Left forelimb (tissue), 1 donor: Measurements from ENCODE around the gene OR2B2.

Source experiments
- DNase-seq: peaks from one replicate; pipeline ENCODE4 v3.0.0-alpha.2; 2018; ENCODE audit warnings: low spot score

The OR2B2 gene

DNA sequence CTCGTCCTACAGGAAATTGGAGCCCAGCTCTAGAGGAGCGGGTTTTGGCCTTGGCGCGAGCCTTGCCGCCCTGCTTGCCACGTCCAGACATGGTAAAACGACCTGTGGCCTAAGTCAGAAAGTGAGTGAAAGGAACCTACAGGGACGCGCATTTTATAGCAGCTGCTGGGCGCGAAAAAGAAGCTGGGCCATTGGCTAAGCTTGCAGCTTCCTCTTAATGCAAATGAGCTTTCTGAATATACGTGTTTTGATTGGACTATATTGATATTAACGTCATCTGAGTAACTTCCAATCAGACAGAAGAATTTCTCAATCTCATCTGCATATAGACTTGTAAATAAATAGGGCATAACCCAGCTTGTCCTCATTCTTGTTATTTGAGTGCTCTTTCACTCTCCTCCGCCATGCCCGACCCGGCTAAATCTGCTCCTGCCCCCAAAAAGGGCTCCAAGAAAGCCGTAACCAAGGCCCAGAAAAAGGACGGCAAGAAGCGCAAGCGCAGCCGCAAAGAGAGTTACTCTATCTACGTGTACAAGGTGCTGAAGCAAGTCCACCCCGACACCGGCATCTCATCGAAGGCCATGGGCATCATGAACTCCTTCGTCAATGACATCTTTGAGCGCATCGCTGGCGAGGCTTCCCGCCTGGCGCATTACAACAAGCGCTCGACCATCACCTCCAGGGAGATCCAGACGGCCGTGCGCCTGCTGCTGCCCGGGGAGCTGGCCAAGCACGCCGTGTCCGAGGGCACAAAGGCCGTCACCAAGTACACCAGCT lies 18.9 kb downstream of the OR2B2 start:
- DNase-seq: peak; percentile 84

DNA sequence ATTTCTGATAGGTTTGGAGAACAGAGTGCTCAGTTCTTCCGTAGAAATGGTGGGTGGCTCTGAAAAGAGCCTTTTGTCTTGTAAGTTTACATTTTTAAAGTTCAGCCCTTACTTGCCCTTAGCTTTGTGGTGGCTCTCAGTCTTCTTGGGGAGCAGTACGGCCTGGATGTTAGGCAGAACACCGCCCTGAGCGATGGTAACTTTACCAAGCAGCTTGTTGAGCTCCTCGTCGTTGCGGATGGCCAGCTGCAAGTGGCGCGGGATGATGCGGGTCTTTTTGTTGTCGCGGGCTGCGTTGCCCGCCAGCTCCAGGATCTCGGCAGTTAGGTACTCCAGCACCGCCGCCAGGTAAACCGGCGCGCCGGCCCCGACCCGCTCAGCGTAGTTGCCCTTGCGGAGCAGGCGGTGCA lies 19.5 kb downstream of the OR2B2 start:
- DNase-seq: peak; percentile 91

DNA sequence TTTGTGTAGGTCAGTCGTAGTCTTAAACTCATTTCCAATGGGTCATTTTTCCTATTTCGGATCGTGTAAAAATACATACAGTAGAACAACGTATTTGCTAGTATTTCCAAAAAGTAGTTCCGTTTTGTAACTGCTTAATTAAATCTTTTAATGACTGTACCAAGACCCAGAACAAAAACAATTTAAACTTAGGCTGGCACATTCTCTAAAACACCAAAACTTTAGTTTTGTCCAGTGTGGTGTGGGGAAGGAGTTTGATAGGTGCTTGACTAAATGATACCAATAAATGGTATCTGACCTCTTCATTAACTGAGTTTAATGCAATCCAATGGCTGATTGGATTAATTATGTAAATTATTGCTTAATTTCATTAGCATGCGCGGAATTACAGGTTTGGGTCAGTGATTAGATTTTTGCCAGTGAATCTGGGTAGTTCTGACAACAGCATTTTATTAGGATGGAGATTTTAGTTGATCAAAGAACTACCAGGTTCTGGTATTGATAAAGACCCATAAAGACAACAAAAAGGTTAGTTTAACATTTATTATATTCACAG lies 20.8 kb downstream of the OR2B2 start:
- no peak for DNase-seq

DNA sequence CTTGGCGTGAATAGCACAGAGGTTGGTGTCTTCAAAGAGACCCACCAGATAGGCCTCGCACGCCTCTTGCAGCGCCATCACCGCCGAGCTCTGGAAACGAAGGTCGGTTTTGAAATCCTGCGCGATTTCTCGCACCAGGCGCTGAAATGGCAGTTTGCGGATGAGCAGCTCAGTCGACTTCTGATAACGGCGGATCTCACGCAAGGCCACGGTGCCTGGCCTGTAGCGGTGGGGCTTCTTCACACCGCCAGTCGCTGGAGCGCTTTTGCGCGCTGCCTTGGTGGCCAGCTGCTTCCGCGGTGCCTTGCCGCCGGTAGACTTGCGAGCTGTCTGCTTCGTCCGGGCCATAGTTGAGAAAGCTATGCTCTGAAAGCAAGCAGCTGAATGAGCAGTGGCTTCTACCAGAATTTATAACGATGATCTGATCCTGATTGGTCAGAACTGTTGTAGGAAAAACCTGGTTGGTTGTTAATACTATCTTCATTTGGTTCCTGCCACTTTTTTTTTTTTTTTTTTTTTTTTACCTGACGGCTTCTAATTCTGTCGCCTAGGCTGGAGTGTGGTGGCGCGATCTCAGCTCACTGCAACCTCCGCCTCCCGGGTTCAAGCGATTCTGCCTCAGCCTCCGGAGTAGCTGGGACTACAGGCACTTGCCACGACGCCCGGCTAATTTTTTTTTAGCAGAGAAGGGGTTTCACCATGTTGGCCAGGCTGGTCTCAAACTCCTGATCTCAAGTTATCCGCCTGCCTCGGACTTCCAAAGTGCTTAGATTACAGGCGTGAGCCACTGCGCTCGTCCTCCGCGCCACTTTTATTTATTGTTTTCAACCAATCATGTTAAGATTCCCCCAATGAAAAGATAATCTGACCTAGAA lies 21.5 kb downstream of the OR2B2 start:
- peak; percentile 86 for DNase-seq

DNA sequence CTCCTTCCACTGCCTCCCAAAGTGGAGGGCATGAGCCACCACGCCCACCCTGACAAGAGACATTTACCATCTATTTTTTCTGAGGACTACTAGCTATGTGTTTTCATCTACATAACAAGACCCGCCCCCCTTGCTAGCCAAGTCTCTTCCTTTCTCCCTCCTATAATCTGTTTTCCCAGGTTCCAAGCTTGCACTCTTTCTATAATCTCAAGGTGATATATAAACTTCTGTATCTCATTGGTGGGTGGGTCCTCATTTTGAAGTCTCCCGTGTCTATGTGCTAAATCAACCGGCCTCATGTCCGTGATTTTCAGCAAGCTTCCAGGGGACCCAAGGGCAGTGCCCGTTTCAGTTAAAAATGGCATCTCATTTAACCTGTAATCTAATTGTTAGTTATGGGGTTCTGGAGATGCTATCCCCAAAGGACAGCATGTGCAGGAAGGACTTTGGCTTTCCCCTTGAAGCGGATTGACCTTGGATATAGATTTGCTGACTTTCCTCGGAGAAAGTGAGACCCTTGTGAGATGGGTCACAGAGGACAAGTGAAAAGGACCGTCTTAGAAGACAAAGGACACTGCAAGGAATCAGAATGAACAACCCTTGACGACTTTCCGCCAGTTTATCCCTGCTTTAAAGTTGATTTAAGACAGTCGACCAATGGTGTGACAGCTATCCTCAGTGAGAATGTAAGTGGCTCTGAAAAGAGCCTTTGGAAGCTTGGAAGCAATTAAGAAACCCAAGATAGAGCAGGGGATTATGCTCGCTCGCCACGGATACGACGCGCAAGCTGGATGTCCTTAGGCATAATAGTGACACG lies 22.4 kb downstream of the OR2B2 start:
- DNase-seq: no peak

DNA sequence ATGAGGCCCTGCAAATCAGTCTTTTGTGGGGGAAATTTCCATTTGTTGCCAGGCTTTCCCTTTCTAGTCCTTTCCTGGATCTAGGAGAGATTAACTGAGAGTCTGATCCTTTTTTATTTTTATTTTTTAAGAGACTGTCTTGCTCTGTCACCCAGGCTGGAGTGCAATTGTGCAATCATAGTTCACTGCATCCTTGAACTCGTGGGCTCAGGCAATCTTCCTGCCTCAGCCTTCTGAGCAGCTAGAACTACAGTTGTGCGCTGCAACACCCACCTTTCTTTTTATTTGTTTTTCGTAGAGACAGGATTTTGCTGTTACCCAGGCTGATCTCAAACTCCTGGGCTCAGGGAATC lies 22.9 kb downstream of the OR2B2 start:
- DNase-seq: no peak

DNA sequence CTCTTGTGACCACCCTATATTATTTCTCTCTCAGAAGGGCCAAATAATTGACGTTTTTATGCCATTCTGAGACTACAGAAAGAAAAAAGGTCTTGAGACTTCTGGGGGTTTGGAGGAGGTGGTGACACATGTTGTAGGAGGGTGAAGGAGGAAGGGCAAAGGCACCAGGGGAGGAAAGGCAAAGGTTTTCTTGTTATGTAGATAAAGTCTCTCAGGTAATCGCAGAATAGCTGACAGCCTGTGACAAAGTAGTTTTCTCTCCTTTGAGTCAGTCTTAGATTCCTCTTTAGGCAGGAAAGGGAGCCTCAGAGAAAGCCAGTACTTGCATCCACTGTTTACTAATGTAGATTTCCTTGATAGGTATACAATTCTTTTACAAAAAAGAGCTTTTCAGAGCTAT lies 23.6 kb downstream of the OR2B2 start:
- no peak for DNase-seq

DNA sequence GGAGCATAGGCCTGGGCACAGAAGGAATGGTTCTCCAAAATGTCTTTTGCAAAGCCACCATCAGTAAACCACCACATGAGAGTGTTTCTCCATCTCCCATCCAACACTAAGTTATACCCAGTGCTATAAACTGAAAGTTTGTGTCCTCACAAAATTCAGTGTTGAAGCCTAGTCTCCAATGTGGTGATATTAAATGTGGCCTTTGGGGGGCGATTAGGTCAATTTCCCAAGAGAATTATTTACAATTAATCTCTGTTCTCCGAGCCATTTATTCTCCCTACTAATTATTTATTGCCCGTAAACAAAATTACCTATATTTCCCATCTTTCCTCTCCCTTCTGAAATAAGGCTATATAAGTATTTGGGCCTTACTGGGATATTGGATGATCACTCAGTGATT lies 26.1 kb downstream of the OR2B2 start:
- DNase-seq: no peak

DNA sequence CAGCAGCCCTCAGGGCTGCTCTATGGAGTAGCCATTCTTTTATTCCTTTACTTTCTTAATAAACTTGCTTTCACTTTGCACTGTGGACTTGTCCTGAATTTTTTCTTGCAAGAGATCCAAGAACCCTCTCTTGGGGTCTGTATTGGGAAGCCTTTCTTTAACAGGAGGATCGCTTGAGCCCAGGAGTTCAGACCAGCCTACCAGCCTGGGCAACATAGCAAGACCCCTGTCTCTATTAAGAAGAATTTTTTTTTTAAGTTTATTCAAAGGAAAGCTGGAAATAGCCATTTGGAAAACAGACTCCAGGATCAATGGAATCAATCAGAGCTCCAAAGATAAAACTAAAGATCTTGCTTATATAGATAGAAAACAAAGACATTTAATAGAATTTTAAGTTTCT lies 29.1 kb downstream of the OR2B2 start:
- no peak for DNase-seq

DNA sequence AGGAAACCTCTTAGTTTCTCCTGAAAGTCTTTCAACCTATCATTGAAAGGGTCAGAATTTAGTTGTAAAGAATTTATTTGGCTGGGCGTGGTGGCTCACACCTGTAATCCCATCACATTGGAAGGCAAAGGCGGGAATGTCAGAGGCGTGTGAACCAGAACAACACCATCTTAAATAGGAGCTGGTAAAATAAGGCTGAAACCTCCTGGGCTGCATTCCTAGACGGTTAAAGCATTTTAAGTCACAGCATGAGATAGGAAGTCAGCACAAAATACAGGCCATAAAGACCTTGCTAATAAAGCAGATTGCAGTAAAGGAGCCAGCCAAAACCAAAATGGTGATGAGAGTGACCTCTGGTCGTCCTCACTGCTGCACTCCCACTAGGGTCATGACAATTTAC lies 29.6 kb downstream of the OR2B2 start:
- no peak for DNase-seq

DNA sequence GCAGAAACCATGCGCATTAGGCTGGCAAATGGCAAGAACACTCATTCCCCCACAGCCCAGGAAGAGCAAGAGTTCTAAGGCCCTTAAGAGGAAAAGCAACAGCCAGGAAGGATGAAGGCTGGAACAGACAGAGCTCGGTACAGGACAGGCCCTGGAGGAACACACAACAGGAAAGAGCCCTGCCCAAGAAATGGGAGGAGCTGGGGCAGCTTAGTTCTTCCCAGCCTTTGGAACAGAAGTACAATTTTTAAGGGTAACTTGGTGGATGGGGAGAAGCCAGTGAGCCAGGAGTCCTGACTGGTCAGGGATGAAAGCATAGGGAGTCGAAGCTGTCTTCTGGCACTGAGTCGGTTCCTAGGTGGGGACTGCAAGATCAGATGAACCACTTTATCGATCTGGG lies 32.4 kb downstream of the OR2B2 start:
- no peak for DNase-seq

DNA sequence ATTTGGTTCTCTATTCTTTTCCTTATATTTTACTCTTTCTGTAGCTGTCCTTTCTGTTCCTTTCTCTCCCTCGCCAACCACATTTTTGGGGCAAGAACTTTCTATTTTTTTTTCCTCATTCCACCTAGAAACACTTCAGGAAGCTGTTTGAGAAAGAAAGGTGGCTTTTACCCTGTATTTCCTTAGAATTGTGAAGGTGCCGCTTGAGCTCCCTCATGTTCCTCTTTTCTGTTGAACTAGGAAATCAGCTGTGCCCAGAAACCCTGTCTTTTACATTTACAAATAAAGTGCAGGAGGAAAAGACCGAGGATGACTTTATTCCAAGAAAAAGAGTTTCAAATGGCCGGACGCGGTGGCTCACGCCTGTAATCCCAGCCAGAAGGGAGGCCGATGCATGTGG lies 38.2 kb downstream of the OR2B2 start:
- DNase-seq: no peak

DNA sequence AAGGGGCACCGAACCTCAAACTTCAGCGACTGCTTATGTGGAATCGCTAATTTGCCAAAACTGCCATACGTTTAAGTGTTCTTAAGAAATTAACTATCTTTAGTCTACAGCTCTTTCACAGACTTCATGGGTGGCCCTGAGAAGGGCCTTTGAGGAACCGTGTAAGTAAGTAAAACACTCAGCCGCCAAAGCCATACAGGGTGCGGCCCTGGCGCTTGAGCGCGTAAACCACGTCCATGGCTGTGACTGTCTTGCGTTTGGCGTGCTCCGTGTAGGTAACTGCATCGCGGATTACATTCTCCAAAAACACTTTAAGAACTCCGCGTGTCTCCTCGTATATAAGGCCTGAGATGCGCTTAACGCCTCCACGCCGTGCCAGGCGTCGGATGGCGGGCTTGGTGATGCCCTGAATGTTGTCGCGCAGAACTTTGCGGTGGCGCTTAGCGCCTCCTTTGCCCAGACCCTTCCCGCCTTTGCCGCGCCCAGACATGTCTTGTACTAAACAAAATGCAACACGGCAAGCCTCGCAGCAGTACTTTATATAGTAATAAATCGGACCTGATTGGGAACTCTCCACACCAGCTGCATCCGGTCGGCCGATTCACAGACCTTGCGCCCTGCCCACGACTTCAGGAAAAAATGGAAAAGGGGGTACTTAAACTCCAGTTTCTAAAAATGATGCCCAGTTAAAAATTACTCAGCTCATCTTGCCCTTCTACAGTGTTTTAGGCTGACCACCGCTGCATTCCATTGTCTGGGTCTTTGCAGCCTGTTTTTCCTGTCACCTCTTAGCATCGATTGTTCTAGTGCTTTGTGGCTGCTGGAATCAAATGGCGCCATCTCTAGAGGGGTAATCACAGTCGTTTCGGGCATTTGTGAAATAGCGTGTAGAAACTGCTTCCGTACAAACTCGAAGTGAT lies 38.9 kb downstream of the OR2B2 start:
- peak; percentile 90 for DNase-seq

DNA sequence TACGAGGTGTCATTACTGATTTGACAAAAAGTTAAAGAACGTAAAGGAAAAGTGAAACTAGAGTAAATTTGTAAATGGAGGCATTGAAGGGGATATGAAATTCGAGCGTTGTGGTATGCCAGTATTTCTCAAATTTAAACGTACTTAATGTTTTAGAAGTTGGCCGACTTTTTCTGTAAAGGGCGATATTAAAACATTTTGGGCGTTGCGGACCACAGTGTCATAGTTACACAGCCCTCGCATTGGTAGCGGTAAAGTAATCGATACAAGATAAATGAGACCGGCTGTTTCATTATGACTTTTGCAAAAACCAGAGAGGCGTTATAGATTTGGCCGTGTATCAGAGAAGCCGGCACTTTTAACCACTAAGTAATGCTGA lies 39.6 kb downstream of the OR2B2 start:
- no peak for DNase-seq

DNA sequence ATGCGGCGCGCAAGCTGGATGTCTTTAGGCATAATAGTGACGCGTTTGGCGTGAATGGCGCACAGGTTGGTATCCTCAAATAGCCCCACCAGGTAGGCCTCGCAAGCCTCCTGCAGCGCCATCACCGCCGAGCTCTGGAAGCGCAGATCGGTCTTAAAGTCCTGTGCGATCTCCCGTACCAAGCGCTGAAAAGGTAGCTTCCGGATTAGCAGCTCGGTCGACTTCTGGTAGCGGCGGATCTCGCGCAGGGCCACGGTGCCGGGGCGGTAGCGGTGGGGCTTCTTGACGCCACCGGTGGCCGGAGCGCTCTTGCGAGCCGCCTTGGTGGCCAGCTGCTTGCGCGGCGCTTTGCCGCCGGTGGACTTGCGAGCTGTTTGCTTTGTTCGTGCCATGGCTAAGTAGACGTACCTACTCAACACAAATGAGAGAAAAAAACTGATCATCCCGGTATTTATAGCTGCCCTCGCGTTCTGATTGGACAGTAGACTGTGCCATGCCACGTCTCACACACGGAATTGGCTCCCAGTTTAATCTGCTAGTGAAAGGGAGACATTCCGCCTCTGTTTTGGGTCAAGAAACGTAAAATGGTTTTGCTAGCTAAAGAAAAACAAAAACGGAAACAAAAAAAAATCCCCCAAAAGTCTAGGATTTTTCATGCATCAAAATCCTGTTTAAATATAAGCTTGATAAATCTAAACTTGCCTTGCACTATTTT lies 40.1 kb downstream of the OR2B2 start:
- peak; percentile 91 for DNase-seq

DNA sequence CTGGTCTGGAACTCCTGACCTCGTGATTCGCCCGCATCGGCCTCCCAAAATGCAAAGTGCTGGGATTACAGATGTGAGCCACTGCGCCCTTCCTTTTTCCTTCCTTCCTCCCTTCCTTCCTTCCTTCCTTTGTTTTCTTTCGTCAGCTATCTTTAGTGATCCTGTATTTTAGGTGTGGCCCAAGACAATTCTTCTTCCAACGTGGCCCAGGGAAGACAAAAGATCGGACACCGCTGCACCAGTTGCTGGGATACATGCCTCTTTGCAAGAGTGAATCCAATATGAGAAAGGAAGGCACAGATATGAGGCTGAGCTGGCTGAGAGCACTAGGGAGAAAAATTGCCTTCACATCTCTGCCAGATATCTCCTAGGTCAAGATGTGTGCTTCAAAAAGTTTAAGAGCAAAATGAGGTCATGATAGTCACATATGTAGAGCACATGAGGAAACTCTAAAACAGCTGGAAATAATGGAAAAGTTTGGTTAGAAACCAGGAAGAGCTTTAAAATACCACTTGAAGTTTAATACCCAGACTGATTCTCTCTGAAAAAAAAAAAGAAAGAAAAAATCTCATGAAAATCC lies 41.8 kb downstream of the OR2B2 start:
- DNase-seq: no peak

DNA sequence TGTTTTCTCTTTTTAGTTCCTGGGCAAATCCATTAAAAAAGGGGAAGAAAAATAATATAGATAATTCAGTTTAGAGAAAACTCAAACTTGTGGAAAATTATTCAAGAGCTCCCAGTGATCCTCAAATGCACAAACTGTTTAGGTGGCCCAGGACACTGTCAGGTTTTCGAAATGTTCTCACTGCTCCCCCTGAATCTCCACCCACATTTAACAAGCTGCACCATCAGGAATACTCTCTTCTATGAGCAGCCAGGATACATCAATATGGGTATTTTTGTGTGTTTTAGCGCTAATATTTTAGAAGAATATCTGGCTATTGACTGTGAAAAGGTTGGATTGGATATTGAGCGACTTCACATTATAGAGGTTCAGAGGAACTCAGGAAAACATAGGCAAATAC lies 43.9 kb downstream of the OR2B2 start:
- DNase-seq: no peak

DNA sequence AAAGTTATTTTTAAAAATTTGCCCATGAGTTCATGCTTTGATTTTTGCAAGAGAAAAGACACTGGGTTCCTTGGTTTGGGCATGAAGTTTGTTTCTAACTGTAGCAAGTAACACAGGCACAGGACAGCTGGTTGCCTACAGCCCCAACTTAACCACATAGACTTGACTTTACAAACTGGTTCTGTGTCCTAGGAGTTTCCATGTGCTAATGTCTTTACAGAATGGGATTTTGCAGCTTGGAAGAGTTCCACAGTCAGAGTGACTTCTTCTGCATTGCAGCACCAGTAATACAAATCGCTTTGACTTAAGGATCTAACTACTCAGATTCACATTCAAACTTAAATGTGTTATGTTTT lies 44.3 kb downstream of the OR2B2 start:
- DNase-seq: no peak

DNA sequence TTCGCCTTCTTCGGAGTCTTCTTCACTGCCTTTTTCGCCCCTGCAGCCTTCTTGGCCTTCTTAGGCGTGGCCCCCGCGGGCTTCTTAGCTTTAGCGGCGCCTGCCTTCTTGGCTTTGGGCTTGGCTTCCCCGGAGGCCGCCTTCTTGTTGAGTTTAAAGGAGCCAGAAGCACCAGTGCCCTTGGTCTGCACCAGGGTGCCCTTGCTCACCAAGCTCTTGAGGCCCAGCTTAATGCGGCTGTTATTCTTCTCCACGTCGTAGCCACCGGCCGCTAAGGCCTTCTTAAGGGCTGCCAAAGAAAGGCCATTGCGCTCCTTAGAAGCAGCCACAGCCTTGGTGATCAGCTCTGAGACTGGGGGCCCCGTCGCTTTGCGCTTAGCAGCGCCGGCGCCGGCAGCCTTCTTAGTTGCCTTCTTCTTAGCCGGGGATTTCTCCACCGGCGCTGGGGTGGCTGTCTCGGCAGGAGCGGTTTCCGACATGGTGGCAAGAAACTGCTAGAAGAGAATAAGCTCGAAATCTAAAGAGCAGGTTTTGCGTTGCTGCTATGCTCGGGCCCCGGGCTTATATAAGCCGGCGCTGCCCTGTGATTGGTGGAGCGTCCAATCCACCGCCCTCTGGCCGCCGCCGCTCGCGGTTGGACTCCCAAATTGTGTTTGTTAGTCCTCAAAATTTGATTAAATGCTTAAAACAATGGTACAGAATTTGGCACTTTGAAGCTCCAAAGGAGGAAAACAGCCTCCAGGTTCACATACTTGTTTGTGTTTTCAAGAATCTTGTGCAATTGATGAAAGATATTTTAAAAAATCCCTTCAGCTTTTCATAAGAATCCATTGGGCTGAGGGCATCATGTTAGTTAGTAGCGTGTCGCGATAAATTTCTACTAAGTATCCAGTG lies 44.9 kb downstream of the OR2B2 start:
- peak; percentile 89 for DNase-seq
